HFF-Myc (cell line): ENCODE results near the gene TSPAN9.

ENCODE experiments used
- DNase-seq: peaks from one replicate; pipeline ENCODE4 v3.0.0-alpha.2; 2011; ENCODE audit warnings: low read depth; ENCODE audit errors: extremely low read depth
- H3K4me3 ChIP-seq: replicated peaks from 2 replicates; pipeline ENCODE4 v1.5.1; 2011; ENCODE audit warnings: low read depth, mild to moderate bottlenecking, control low read depth, low read length
- CTCF ChIP-seq: IDR thresholded peaks from 2 replicates; pipeline ENCODE4 v1.5.1; 2012; ENCODE audit warnings: mild to moderate bottlenecking, low read depth, low read length, control low read depth; ENCODE audit errors: missing control alignments

TSPAN9 gene

GRCh38 chr12:3203713-3204112 lies 126.5 kb downstream of the TSPAN9 start:
- no peak overlapping the region for H3K4me3 ChIP-seq
- no peak for TF ChIP-seq CTCF
- no peak for DNase-seq

GRCh38 chr12:3204143-3204542 lies 127.0 kb downstream of the TSPAN9 start:
- no peak overlapping the region for H3K4me3 ChIP-seq
- no peak for DNase-seq
- no peak for TF ChIP-seq CTCF

- DNase-seq = no peak
- no peak overlapping the region for H3K4me3 ChIP-seq
Measured at GRCh38 chr12:3204730-3205531, 127.8 kb downstream of the TSPAN9 start.

GRCh38 chr12:3205742-3206519 lies 128.8 kb downstream of the TSPAN9 start:
- no peak for TF ChIP-seq CTCF
- no peak overlapping the region for H3K4me3 ChIP-seq
- DNase-seq = no peak

More at GRCh38 chr12:3204730-3205531, 127.8 kb downstream of the TSPAN9 start:
- TF ChIP-seq CTCF = no peak

GRCh38 chr12:3206536-3207072 lies 129.4 kb downstream of the TSPAN9 start:
- DNase-seq = no peak
- no peak for TF ChIP-seq CTCF
- no peak overlapping the region for H3K4me3 ChIP-seq

GRCh38 chr12:3207175-3207574 lies 130.0 kb downstream of the TSPAN9 start:
- H3K4me3 ChIP-seq = no peak overlapping the region
- TF ChIP-seq CTCF = no peak
- DNase-seq = no peak
